Measurements from ENCODE around the gene ARHGAP31.

DNA sequence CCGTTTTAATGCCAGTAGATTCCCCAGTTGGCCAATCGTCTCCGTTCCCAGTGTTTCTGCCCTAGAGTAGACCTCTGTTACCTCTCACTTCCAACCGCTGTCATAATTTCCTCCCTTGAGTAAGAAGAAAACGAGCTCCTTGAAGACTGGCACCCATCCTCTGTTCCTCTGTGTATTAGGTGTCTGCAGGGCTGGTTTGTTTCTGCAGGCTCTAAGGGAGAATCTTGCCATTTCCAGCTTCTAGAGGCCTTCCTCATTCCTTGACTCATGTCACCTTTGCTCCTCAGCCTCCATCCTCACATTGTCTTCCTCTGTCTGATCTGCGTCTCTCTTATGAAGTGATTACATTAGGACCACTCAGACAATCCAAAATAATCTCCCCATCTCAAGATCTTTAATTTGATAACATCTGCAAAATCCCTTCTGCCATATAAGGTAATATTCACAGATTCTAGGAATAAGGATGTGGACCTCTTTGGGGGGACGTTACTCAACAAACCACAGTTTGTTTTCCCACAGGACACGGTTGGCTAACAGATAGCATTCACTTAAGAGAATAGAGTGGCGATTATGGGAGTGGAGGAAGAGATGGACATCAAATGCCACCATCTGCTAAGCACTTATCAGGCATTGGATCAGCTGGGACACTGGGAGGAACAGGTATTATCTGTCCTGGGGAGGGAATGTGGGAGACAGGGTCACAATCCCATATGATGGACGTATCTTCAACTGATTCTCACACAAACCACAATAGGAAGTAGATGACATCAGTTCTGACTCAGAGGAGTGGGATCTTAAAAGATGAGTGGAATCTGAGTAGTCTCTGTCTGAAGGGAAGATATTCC, 17.1 kb downstream of the ARHGAP31 start:
- TF ChIP-seq POLR2A (IDR thresholded peaks at IDR 0.05; ENCODE audit: low read length): no peak
- TF ChIP-seq GATA1 (IDR thresholded peaks at IDR 0.05; ENCODE audit: low read depth, low read length): no peak
